ENCODE results near the gene UPF3A.

UPF3A gene

DNA sequence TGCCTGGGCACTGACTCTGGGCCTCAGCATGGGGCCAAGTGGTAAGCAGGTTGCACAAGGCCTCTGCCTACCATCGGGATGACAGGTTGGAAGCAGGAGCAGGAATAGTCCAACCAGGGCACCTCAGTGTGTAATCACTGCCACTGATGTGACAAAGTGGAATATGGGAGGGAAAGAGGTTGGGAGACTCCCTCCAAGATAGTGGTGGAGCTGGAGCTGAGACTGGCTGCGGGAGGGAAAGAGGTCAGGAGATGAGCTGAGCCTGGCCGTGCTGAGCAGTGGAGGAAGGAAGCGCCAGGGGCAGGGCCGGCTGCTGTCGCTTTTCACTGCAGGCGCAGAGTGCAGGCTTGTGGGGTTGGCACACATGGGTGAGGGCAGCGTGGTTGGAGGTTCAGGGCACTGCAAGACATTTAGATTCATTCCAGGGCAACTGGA is 6.8 kb downstream of the UPF3A start:
- ChIA-PET CTCF (no interaction called here), POLR2A (no interaction called here)
- TF ChIP-seq, protein P1, sequence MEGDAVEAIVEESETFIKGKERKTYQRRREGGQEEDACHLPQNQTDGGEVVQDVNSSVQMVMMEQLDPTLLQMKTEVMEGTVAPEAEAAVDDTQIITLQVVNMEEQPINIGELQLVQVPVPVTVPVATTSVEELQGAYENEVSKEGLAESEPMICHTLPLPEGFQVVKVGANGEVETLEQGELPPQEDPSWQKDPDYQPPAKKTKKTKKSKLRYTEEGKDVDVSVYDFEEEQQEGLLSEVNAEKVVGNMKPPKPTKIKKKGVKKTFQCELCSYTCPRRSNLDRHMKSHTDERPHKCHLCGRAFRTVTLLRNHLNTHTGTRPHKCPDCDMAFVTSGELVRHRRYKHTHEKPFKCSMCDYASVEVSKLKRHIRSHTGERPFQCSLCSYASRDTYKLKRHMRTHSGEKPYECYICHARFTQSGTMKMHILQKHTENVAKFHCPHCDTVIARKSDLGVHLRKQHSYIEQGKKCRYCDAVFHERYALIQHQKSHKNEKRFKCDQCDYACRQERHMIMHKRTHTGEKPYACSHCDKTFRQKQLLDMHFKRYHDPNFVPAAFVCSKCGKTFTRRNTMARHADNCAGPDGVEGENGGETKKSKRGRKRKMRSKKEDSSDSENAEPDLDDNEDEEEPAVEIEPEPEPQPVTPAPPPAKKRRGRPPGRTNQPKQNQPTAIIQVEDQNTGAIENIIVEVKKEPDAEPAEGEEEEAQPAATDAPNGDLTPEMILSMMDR (IDR thresholded peaks at IDR 0.05; ENCODE audit: insufficient read depth, low read length, missing control alignments), result no peak
- no peak overlapping the region for H3K4me3 ChIP-seq (ENCODE audit: low read depth, low read length)
- no peak for DNase-seq (ENCODE audit: low read depth, low spot score)

DNA sequence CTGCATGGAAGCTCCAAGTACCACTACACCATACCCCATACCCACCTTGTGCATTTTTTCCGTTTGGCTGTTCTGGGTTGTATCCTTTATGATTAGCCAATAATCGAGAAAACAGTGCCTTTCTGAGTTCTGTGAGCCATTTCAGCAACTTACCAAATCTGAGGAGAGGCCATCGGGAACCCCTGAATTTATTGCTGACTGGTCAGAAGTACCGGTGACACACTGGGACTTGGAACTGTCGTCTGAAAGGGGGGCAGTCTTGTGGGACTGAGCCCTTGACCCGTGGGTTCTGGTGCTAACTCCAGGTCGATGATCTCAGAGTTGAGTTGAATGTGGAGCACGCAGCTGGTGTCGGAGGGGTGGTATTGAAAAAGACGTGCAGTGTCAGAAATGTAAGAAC is 15.0 kb downstream of the UPF3A start:
- ChIA-PET CTCF (no interaction called here), POLR2A (no interaction called here)
- no peak for DNase-seq (ENCODE audit: low read depth, low spot score)
- TF ChIP-seq, protein P1 (IDR thresholded peaks at IDR 0.05; ENCODE audit: insufficient read depth, low read length, missing control alignments), result no peak
- no peak overlapping the region for H3K4me3 ChIP-seq (ENCODE audit: low read depth, low read length)

- ChIA-PET CTCF (no interaction called here), POLR2A (no interaction called here)
Measured at GRCh38 chr13:114296902-114297301, 15.5 kb downstream of the UPF3A start.

DNA sequence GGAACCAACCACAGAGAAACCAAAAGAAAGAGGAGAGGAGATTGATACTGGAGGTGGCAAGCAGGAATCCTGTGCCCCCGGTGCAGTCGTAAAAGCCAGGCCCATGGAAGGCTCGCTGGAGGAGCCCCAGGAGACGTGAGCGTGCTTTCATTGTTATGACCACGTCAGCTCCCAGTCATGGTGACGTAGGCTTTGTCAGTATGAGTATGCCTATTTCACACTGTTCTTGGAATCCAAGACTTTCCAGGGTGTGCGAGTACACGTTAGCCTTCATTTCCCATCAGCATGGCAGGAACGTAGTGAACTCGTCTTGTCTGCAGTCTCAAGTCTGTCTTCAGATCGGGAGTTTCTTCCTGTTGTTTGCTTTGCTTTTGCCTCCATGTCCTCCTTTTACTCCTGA is 17.5 kb downstream of the UPF3A start:
- TF ChIP-seq, protein P1 (IDR thresholded peaks at IDR 0.05; ENCODE audit: insufficient read depth, low read length, missing control alignments), result no peak
- DNase-seq (ENCODE audit: low read depth, low spot score), result no peak
- ChIA-PET CTCF (no interaction called here), POLR2A (no interaction called here)
- H3K4me3 ChIP-seq (ENCODE audit: low read depth, low read length), result no peak overlapping the region

More at GRCh38 chr13:114296902-114297301, 15.5 kb downstream of the UPF3A start:
- no peak for DNase-seq (ENCODE audit: low read depth, low spot score)
- H3K4me3 ChIP-seq (ENCODE audit: low read depth, low read length), result no peak overlapping the region
- TF ChIP-seq, protein P1 (IDR thresholded peaks at IDR 0.05; ENCODE audit: insufficient read depth, low read length, missing control alignments), result no peak

DNA sequence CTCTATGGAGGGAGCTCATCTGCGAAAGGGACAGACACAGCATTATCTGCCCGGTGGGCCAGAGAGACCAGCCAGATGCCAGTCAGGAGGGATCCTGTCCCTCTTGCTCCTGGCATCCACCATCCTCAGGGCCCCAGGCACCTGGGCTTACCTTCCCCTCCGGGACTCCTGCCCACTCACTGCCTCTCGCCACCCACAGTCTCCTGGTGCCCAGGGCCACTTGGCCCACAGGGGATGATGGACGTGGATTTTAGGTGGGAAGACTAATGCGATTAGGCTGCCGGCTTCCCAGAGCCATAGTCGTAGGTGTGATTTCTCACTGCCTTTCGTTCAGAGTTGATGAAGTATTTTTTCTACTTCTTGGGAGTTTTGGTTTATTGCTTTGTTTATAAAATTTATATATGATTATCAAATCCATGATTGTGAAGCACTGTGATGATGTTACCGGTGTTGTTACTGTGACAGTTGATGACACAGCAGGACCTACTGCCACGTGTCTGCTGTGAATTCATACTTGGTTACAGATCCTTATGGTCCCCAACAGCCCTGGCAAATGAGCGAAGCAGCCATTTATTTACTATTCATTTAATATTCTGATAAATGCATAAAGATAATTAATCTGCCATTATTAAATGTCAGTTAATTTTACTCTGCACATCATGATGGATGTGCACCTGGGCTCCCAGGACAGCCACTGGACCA is 18.4 kb downstream of the UPF3A start:
- CTCF ChIA-PET, result no interaction called here
- POLR2A ChIA-PET, result no interaction called here
- TF ChIP-seq, protein P1 (IDR thresholded peaks at IDR 0.05; ENCODE audit: insufficient read depth, low read length, missing control alignments), result no peak

DNA sequence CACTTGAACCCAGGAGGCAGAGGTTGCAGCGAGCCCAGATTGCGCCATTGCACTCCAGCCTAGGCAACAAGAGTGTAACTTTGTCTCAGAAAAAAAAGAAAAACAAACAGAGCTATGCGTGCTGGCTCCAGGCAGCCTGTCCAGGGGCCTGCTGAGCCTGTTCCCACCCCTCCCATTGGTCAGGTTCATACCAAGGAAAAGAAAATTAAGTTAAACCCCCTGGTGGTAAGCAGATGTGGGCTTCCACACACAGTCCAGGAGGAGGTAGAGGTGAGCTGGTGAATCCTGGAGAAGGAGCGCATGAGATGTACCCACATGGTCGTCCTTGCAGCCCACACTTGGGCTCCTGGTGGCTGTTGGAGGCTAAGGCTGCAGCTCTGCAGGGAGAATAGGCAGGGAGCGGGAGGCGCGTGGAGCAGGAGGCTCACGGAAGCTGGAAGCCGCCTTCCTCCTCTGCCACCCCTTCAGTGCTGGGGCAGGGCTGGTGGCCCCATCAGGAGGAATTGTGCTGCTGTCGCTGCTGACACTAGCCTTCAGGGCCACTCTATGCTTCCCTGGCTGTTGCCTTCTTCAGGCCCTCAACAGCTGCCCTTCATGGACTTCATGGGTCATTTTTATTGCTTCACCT is 22.4 kb downstream of the UPF3A start:
- no peak for DNase-seq (ENCODE audit: low read depth, low spot score)
- POLR2A ChIA-PET, result no interaction called here
- H3K4me3 ChIP-seq (ENCODE audit: low read depth, low read length), result no peak overlapping the region
- CTCF ChIA-PET, result no interaction called here
- TF ChIP-seq, protein P1 (IDR thresholded peaks at IDR 0.05; ENCODE audit: insufficient read depth, low read length, missing control alignments), result no peak

More for the DNA sequence above, 18.4 kb downstream of the UPF3A start:
- H3K4me3 ChIP-seq (ENCODE audit: low read depth, low read length), result no peak overlapping the region
- DNase-seq (ENCODE audit: low read depth, low spot score), result no peak
